CD4-positive, alpha-beta T cell treated with Interferon gamma for 1 hour (primary cell): ENCODE measurements around the gene SETD6.
"Not testable (repeated sequence)": the region's sequence is repeated elsewhere in the genome, so short reads cannot be mapped to it uniquely, and the experiment has no call there.

Source experiments
- DNase-seq: peaks from one replicate; pipeline ENCODE4 v3.0.0-alpha.2; 2020

SETD6 gene

GRCh38 chr16:58548378-58548777 lies 33.1 kb downstream of the SETD6 start:
- DNase-seq, result no peak

GRCh38 chr16:58551496-58551895 lies 36.2 kb downstream of the SETD6 start:
- no peak for DNase-seq

- no peak for DNase-seq
Observed at GRCh38 chr16:58556678-58557077, 41.4 kb downstream of the SETD6 start.

GRCh38 chr16:58563235-58563634 lies 47.9 kb downstream of the SETD6 start:
- DNase-seq, result no peak

- no peak for DNase-seq
Observed at GRCh38 chr16:58563775-58564174, 48.5 kb downstream of the SETD6 start.

GRCh38 chr16:58565697-58566096 lies 50.4 kb downstream of the SETD6 start:
- not testable (repeated sequence) for DNase-seq
